SK-N-MC (cell line): Measurements from ENCODE around the gene GRID2.

ENCODE experiments used
- DNase-seq: peaks from one replicate; pipeline ENCODE4 v3.0.0-alpha.2; 2011; ENCODE audit warnings: low read depth, low spot score
- H3K27ac ChIP-seq: fragments of 200-600 bp; sonication (generic); 2 replicates; pipeline ENCODE4 v1.5.1; 2016; ENCODE audit warnings: mixed run types
- H3K36me3 ChIP-seq: fragments of 200-600 bp; sonication (generic); 2 replicates; pipeline ENCODE4 v1.6.1; 2017; ENCODE audit warnings: antibody characterized with exemption, low read length, mixed read lengths; ENCODE audit not compliant: insufficient read depth
- H3K4me3 ChIP-seq: fragments of 200-600 bp; sonication (generic); 2 replicates; pipeline ENCODE4 v1.5.1; 2016
- H3K9ac ChIP-seq: fragments of 200-600 bp; sonication (generic); 2 replicates; pipeline ENCODE4 v1.8.0; 2017; ENCODE audit warnings: mixed run types, mixed read lengths; ENCODE audit not compliant: insufficient read length
- H3K9me3 ChIP-seq: fragments of 200-600 bp; sonication (generic); 2 replicates; pipeline ENCODE4 v1.6.1; 2017; ENCODE audit warnings: low read depth, mild to moderate bottlenecking, antibody characterized with exemption, low read length, moderate library complexity, mixed read lengths
- EZH2 ChIP-seq: fragments of 200-600 bp; sonication (generic); IDR thresholded peaks from one replicate; pipeline ENCODE4 v1.6.1; 2017; ENCODE audit warnings: antibody characterized with exemption
- FOXP2 ChIP-seq: optimal IDR thresholded peaks from 2 replicates; pipeline ENCODE3; 2011; ENCODE audit warnings: mild to moderate bottlenecking, moderate library complexity; ENCODE audit not compliant: insufficient read depth; ENCODE audit errors: extremely low read length, control extremely low read depth
- POLR2AphosphoS5 ChIP-seq: IDR thresholded peaks from 2 replicates; pipeline ENCODE4 v1.6.1; 2012; ENCODE audit warnings: mild to moderate bottlenecking, low read depth, low read length, borderline replicate concordance

GRID2 gene

DNA sequence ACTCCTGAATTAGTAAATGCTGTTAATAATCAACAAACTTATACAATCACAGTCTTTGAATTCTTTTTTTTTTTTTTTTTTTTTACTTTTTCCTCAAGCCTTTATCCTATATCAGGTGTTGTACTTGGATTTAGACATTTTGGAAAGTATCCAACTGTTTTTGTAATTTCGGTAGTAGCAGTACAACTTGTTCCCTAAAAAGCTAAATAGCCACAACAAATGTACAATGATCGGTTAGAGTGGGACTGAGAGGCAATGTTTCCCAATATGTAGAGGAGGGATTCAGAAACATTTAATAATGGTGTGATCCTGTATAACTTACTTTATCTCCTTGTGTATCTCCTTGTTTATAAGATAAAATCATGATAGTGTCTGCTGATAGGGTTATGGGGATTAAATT lies 343.1 kb downstream of the GRID2 start:
- H3K9me3 ChIP-seq: peaks cover 4% of the 10 kb centered on the region; the same call in 1 of the 2 replicates
- TF ChIP-seq FOXP2 (no peak), POLR2AphosphoS5 (no peak), EZH2 (no peak)
- H3K4me3 ChIP-seq: no peak overlapping the region
- DNase-seq: no peak
- H3K36me3 ChIP-seq: no peaks in the 10 kb centered on the region
- H3K27ac ChIP-seq: no peak overlapping the region
- H3K9ac ChIP-seq: no peak overlapping the region

DNA sequence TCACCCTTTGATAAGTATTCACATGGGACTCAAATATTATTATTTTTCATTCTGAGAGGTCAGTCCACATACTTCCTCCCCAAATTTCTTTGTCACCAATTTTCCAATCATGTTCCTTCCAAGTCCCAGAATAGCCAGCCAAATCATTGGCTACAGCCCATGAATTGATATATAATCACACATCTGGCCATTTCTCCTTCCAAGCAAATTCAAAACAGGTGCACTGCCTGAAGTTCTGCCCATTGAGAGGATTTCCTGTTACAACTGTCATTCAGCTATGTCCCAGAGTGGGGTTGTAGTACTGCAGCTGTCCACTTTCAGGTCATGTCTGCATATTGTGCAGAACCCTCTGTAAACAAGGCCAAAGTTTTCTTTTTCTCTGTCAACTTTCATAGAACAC lies 347.8 kb downstream of the GRID2 start:
- H3K9ac ChIP-seq: no peak overlapping the region
- H3K36me3 ChIP-seq: no peaks in the 10 kb centered on the region
- no peak for DNase-seq
- no peak for TF ChIP-seq POLR2AphosphoS5
- TF ChIP-seq FOXP2: no peak
- TF ChIP-seq EZH2: no peak
- H3K9me3 ChIP-seq: no peaks in the 10 kb centered on the region
- H3K27ac ChIP-seq: no peak overlapping the region
- no peak overlapping the region for H3K4me3 ChIP-seq

DNA sequence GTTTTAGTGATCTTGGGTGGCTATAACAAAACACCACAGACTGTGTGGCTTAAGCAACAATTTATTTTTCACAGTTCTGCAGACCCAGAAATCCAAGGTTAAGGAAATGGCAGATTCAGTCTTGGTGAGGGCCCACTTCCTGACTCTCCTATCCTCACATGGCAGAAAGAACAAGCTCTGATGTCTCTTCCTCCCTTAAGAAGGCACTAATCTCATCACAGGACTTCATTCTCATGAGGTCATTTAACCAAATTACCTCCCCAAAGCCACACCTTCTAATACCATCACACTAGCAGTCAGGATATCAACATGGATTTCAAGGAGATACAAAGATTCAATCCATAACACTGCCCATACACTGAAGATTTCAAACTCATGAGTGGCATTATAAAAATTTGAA lies 350.3 kb downstream of the GRID2 start:
- no peak overlapping the region for H3K4me3 ChIP-seq
- no peaks in the 10 kb centered on the region for H3K9me3 ChIP-seq
- no peak overlapping the region for H3K9ac ChIP-seq
- no peak for DNase-seq
- H3K36me3 ChIP-seq: no peaks in the 10 kb centered on the region
- TF ChIP-seq FOXP2: no peak
- TF ChIP-seq EZH2: no peak
- TF ChIP-seq POLR2AphosphoS5: no peak
- H3K27ac ChIP-seq: no peak overlapping the region

DNA sequence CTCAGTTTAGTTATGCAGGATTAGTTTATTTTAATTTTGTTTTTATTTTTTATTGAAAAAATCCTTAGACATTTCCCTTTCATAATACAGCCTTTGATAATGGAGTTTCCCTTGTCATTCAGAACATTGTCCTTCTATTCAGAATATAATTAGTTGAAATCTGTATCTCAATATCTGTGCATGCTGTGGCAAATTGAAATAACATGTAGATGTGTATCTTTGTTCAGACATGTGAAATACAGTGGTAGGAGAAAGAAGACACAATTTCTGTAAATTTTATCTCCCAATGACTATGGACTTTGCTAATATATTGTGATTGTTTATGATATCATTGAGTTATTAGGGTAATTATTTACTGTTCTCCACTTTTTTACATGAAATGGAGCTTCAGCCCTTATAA lies 353.9 kb downstream of the GRID2 start:
- TF ChIP-seq FOXP2: no peak
- no peak for TF ChIP-seq EZH2
- Histone ChIP-seq H3K9me3 (no peaks in the 10 kb centered on the region), H3K4me3 (no peak overlapping the region), H3K36me3 (no peaks in the 10 kb centered on the region), H3K27ac (no peak overlapping the region), H3K9ac (no peak overlapping the region)
- no peak for DNase-seq

DNA sequence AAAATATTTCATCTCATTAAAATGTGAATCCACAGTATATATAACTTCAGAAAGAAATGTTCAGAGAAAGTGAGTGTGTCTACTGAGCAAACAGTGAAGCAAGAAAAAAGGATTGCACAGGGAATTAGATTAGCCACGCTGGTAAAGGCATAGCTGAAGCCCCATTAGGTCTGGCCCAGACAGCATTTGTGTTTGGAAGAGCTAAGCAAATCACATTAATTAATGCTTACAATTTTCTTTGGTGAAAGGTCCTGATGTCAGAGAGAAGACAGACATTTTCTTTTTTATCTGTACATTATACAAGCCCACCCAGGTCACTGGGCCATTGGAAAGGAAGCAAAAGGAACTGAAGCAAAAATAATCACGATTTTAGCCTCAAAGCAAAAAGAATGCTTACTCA lies 354.6 kb downstream of the GRID2 start:
- Histone ChIP-seq H3K9ac (no peak overlapping the region), H3K9me3 (no peaks in the 10 kb centered on the region), H3K36me3 (no peaks in the 10 kb centered on the region), H3K27ac (no peak overlapping the region), H3K4me3 (no peak overlapping the region)
- no peak for DNase-seq
- TF ChIP-seq FOXP2 (no peak), POLR2AphosphoS5 (no peak), EZH2 (no peak)

DNA sequence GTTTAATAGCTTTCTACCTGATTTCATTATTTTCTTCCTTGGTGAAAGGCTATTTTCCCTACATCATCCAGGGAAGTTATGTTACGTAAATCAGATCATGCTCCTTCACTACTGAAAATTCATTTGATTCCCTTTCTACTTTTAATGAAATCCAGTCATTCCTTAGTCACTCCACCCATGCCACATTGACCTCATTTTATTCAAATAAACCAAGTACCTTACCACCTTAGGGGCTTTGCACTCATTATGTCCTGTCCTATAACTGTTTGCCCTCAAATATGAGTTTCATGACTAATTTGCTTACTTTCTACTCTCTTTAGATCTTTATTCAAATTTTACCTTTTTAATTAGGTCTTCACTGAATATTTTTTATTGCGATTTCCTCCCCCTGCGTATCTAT lies 374.0 kb downstream of the GRID2 start:
- no peak overlapping the region for H3K9ac ChIP-seq
- no peaks in the 10 kb centered on the region for H3K9me3 ChIP-seq
- H3K27ac ChIP-seq: no peak overlapping the region
- H3K36me3 ChIP-seq: no peaks in the 10 kb centered on the region
- no peak for TF ChIP-seq EZH2
- H3K4me3 ChIP-seq: no peak overlapping the region
- DNase-seq: no peak

DNA sequence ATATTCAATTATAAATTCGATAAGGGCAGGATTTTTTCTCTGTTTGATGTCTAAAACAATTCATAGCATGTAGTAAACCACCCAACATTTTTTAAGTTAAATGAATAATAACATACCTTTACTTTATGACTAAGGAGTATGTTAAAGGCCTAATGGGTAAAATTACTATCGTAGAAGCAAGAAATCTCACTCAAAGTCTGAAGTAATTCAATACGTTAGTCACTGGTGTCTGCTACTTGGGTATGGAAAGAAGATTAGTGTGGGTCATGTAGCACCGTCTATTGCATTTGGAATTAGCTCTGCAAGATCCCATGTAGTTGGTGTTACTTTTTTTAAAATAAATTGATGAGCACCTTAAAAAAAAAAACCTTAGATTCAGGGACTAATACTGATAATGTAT lies 374.5 kb downstream of the GRID2 start:
- no peak overlapping the region for H3K27ac ChIP-seq
- H3K9me3 ChIP-seq: no peaks in the 10 kb centered on the region
- no peak overlapping the region for H3K9ac ChIP-seq
- TF ChIP-seq EZH2 (no peak), FOXP2 (no peak), POLR2AphosphoS5 (no peak)
- H3K36me3 ChIP-seq: no peaks in the 10 kb centered on the region
- H3K4me3 ChIP-seq: no peak overlapping the region
- DNase-seq: no peak

DNA sequence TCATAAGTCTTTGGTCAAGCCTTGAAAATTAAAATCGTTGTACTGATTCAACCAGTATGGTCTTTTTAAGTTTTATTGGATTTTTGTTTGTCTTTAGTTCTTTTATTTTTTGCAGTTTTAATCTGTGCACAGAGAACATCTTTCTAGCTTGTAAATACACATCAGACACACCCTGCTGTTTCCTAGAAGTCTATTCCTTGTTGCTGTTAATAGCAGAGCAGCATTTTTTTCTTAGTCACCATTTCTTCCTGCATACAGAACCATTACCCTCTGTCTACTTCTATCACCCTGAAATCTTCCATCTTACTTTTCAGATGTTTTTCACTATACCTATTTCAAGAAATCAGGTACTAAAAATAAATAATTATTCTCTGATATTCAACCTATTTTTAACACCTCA lies 375.4 kb downstream of the GRID2 start:
- no peak for DNase-seq
- no peak overlapping the region for H3K4me3 ChIP-seq
- no peak overlapping the region for H3K27ac ChIP-seq
- H3K36me3 ChIP-seq: no peaks in the 10 kb centered on the region
- H3K9me3 ChIP-seq: no peaks in the 10 kb centered on the region
- no peak overlapping the region for H3K9ac ChIP-seq
- TF ChIP-seq POLR2AphosphoS5: no peak
- TF ChIP-seq EZH2: no peak

DNA sequence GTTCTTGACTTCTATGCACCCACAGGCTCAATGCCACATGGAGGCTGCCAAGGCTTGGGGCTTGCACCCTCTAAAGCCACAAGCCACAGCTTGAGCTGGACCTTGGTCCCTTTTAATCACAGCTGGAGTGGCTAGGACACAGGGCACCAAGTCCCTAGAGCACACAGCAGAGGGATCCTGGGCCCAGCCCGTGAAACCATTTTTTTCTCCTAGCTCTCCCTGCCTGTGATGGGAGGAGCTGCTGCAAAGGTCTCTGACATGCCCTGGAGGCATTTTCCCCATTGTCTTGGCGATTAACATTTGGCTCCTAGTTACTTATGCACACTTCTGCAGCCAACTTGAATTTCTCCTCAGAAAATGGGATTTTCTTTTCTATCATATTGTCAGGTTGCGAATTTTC lies 410.9 kb downstream of the GRID2 start:
- Histone ChIP-seq H3K9me3 (no peaks in the 10 kb centered on the region), H3K27ac (no peak overlapping the region)
- TF ChIP-seq POLR2AphosphoS5 (no peak), FOXP2 (no peak), EZH2 (no peak)

More for the DNA sequence above, 410.9 kb downstream of the GRID2 start:
- no peak overlapping the region for H3K9ac ChIP-seq
- H3K36me3 ChIP-seq: no peaks in the 10 kb centered on the region
- no peak overlapping the region for H3K4me3 ChIP-seq
- DNase-seq: no peak
